Testis (tissue), 3 donors: ENCODE measurements around the gene GRAMD1C. TPM values are rescaled to one million over a fixed set of nuclear protein-coding genes. Genes with fewer than 3 reads are reported as not detected.
A peak's percentile ranks its signal among the peaks of the same experiment; 100 is the strongest.

Source experiments
- DNase-seq: peaks from one replicate; pipeline ENCODE4 v3.0.0-alpha.2; 2019
- H3K27ac ChIP-seq, 2 donors: fragments of 200-600 bp; sonication (generic); one replicate each; pipeline ENCODE4 v1.5.1; 2019
- H3K27me3 ChIP-seq: fragments of 200-600 bp; sonication (generic); one replicate; pipeline ENCODE4 v1.5.1; 2019
- H3K36me3 ChIP-seq: fragments of 200-600 bp; sonication (generic); one replicate; pipeline ENCODE4 v1.5.1; 2017; ENCODE audit warnings: low read depth; ENCODE audit errors: missing control alignments
- H3K4me1 ChIP-seq: fragments of 200-600 bp; sonication (generic); one replicate; pipeline ENCODE4 v1.5.1; 2019
- H3K4me3 ChIP-seq, 2 donors: fragments of 200-600 bp; sonication (generic); one replicate each; pipeline ENCODE4 v1.5.1; 2017 to 2019
- H3K9me3 ChIP-seq: fragments of 200-600 bp; sonication (generic); one replicate; pipeline ENCODE4 v1.5.1; 2017
- CTCF ChIP-seq, 3 experiments: fragments of 450-650 bp in 2 of 3; fragments of 200-600 bp in 1 of 3; sonication (generic) in 1 of 3; IDR thresholded peaks; one replicate each; pipeline ENCODE4 v1.5.1; 2016 to 2019; ENCODE audit warnings: antibody characterized with exemption in 3 of 3, mild to moderate bottlenecking in 2 of 3, moderate library complexity in 1 of 3
- POLR2A ChIP-seq: fragments of 450-650 bp; IDR thresholded peaks from one replicate; pipeline ENCODE4 v1.6.1; 2017; ENCODE audit warnings: antibody characterized with exemption, mild to moderate bottlenecking, moderate library complexity
- WGBS, 2 donors: methylation state at CpG; one replicate each; pipeline ENCODE4 v1.1.5; 2018; 5-methylcytosine and 5-hydroxymethylcytosine counted together
- intact Hi-C: fragments of 100-400 bp; cut with DNase I; formaldehyde crosslinking; loops from one replicate; pipeline ENCODE4 v1.15.1; 2023; ENCODE audit warnings: low total_unique reads
- polyA plus RNA-seq: library from polyadenylated mRNA; stranded (reverse); fragments of 350-450 nt; fragmentation: Illumina TruSeq; extraction: RNeasy Lipid Tissue Mini Kit (QIAGEN cat#74804); gene quantifications from one replicate; pipeline ENCODE4 v1.2.3, GENCODE V29; 2014; ENCODE audit warnings: low read depth, low replicate concordance; ENCODE audit not compliant: insufficient read depth
- total RNA-seq, 2 donors: library from RNA; depleted of rRNA; stranded (reverse); fragments of >200 nt; gene quantifications; one replicate each; pipeline ENCODE4 v1.2.3, GENCODE V29; 2016

Gene GRAMD1C
- total and polyA plus RNA-seq, 3 donors from 2014 or later: 24.1 to 45.5 (median 24.3) TPM

- H3K27me3 ChIP-seq: no peaks in the 10 kb centered on the region
- no peak overlapping the region for H3K4me3 ChIP-seq
- no peak for DNase-seq
- TF ChIP-seq POLR2A (no peak), CTCF (IDR thresholded peaks at IDR 0.05) (no peak)
- H3K27ac ChIP-seq: no peak overlapping the region
- no peaks in the 10 kb centered on the region for H3K9me3 ChIP-seq
- intact Hi-C loops: no loop called here
- H3K4me1 ChIP-seq: no peaks in the 10 kb centered on the region
- H3K36me3 ChIP-seq: no peaks in the 10 kb centered on the region
These were observed 3.6 kb upstream of the GRAMD1C start for GRCh38 chr3:113834983-113835382.

GRCh38 chr3:113839551-113839950 is 963 bp downstream of the GRAMD1C start:
- no peak for DNase-seq
- peak overlapping the region in 1 of 2 donors; percentile 68 for H3K4me3 ChIP-seq
- WGBS, 2 donors: 38 to 41% methylated on average over 2 of the region's 2 CpGs
- intact Hi-C loops: no loop called here
- H3K27me3 ChIP-seq: no peaks in the 10 kb centered on the region
- no peaks in the 10 kb centered on the region for H3K4me1 ChIP-seq
- no peak overlapping the region for H3K27ac ChIP-seq
- TF ChIP-seq CTCF (IDR thresholded peaks at IDR 0.05) (no peak), POLR2A (no peak)
- no peaks in the 10 kb centered on the region for H3K9me3 ChIP-seq
- H3K36me3 ChIP-seq: no peaks in the 10 kb centered on the region

GRCh38 chr3:113844622-113845222 is 6.1 kb downstream of the GRAMD1C start:
- TF ChIP-seq CTCF (IDR thresholded peaks at IDR 0.05) (peak; percentile 8 to 56 (median 45)), POLR2A (no peak)
- intact Hi-C loops: no loop called here
- no peak overlapping the region for H3K4me3 ChIP-seq
- no peaks in the 10 kb centered on the region for H3K4me1 ChIP-seq
- no peaks in the 10 kb centered on the region for H3K27me3 ChIP-seq
- no peaks in the 10 kb centered on the region for H3K36me3 ChIP-seq
- H3K27ac ChIP-seq: no peak overlapping the region
- 63 to 64% methylated on average over 4 of the region's 4 CpGs for WGBS, 2 donors
- no peaks in the 10 kb centered on the region for H3K9me3 ChIP-seq
- DNase-seq: no peak

GRCh38 chr3:113847247-113847646 is 8.7 kb downstream of the GRAMD1C start:
- Histone ChIP-seq H3K4me3 (no peak overlapping the region), H3K4me1 (no peaks in the 10 kb centered on the region), H3K27me3 (no peaks in the 10 kb centered on the region), H3K9me3 (no peaks in the 10 kb centered on the region), H3K36me3 (no peaks in the 10 kb centered on the region), H3K27ac (no peak overlapping the region)
- TF ChIP-seq CTCF (IDR thresholded peaks at IDR 0.05) (no peak), POLR2A (no peak)
- intact Hi-C loops: no loop called here
- DNase-seq: no peak
